ENCODE measurements around the gene RAB5IF. TPM values are rescaled to one million over a fixed set of nuclear protein-coding genes. Genes with fewer than 3 reads are reported as not detected.

Gene RAB5IF
- total and polyA plus RNA-seq, 2 of the 8 experiments (the other 6 are each of a cell fraction or from before 2014, with no cell fraction given): 95.5 to 148 TPM

DNA sequence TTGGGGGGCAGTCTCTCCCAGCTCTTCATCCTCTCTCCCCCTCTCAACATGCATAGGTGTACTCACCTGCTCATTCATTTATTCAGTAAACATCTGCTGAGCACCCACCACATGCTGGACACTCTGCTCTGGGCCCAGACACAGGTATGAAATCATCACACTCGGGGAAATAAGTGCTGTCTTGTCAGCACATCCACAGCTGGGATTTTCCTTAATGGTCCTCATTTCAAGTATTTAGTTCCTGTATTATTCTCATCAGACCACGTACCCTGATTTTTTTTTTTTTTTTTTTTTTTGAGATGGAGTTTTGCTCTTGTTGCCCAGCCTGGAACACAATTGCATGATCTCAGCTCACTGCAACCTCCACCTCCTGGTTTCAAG, 19.4 kb downstream of the RAB5IF start:
- Histone ChIP-seq H2BK12ac (ENCODE audit: low read depth, low read length) (no peak overlapping the region), H3K56ac (replicated peaks; ENCODE audit: insufficient read length, low read depth, low read length) (no peak overlapping the region), H2BK20ac (ENCODE audit: low read length) (no peak overlapping the region), H2BK120ac (replicated peaks; ENCODE audit: low read depth, low read length) (no peak overlapping the region), H3K27me3 (replicated peaks in 1 of 4; ENCODE audit: control insufficient read depth in 3 of 4, extremely low read depth in 1 of 4, insufficient read depth in 3 of 4, low read length in 3 of 4) (no peaks in the 10 kb centered on the region), H3K14ac (ENCODE audit: insufficient read length) (no peak overlapping the region), H2AK5ac (ENCODE audit: low read depth, low read length) (no peak overlapping the region), H2AFZ (ENCODE audit: low read length) (no peak overlapping the region), H3K9ac (replicated peaks in 1 of 4; ENCODE audit: extremely low read depth in 1 of 4, low read depth in 3 of 4, low read length in 3 of 4) (no peak overlapping the region), H3K79me2 (ENCODE audit: control insufficient read depth in 1 of 2, insufficient read depth in 2 of 2, low read length in 2 of 2) (no peaks in the 10 kb centered on the region), H3K79me1 (ENCODE audit: low read depth, low read length) (no peaks in the 10 kb centered on the region), H3K27ac (ENCODE audit: low read depth, low read length) (no peak overlapping the region), H4K91ac (replicated peaks; ENCODE audit: insufficient read length, low read length) (no peak overlapping the region), H4K5ac (ENCODE audit: insufficient read length, low read depth, low read length) (no peak overlapping the region), H3K4me3 (ENCODE audit: extremely low read depth in 1 of 4, insufficient read depth in 2 of 4, low read depth in 3 of 4, low read length in 4 of 4) (no peak overlapping the region), H3K4me2 (ENCODE audit: insufficient read depth in 1 of 2, low read depth in 2 of 2, low read length in 2 of 2) (no peak overlapping the region), H2BK15ac (ENCODE audit: low read length) (no peak overlapping the region), H3K18ac (ENCODE audit: extremely low read depth, low read length) (no peak overlapping the region), H3K9me3 (ENCODE audit: insufficient read depth in 2 of 2, low read depth in 1 of 2, low read length in 1 of 2) (no peaks in the 10 kb centered on the region), H4K20me1 (replicated peaks in 1 of 2; ENCODE audit: control insufficient read depth in 1 of 2, insufficient read depth in 2 of 2, low read length in 2 of 2) (no peaks in the 10 kb centered on the region), H4K8ac (ENCODE audit: extremely low read depth, insufficient read depth, low read length) (no peak overlapping the region), H2BK5ac (ENCODE audit: low read depth, low read length) (no peak overlapping the region), H3K23me2 (ENCODE audit: low read depth, low read length) (no peaks in the 10 kb centered on the region; the same call in 1 of the 2 replicates), H3K4me1 (replicated peaks in 1 of 4; ENCODE audit: control insufficient read depth in 3 of 4, insufficient read depth in 4 of 4, low read length in 3 of 4) (peaks cover 0 to 4% (median 1%) of the 10 kb centered on the region in 4 experiments; a peak in 3 of 7 replicates), H3K23ac (ENCODE audit: insufficient read length) (no peak overlapping the region), H3K4ac (replicated peaks; ENCODE audit: insufficient read length, low read depth, low read length) (no peak overlapping the region), H3K36me3 (ENCODE audit: control insufficient read depth in 2 of 4, insufficient read depth in 4 of 4, low read length in 3 of 4) (no peaks in the 10 kb centered on the region)
- DNase-seq (ENCODE audit: low read depth in 1 of 2, low spot score in 2 of 2) (no peak), FAIRE-seq (no peak)
- WGBS, 2 experiments (ENCODE audit: extremely low coverage in 1 of 2, insufficient coverage in 1 of 2, insufficient read length in 1 of 2, insufficient replicate concordance in 2 of 2, low coverage in 1 of 2, low lambda C conversion rate in 2 of 2, missing lambda C conversion rate in 1 of 2): 94% methylated on average over 2 of the region's 2 CpGs; no CpG with 5 or more reads in 1 of the 2 experiments
- TF ChIP-seq TEAD4 (IDR thresholded peaks at IDR 0.05; ENCODE audit: low read depth, low read length): no peak
- TF ChIP-seq GTF2F1 (IDR thresholded peaks at IDR 0.05; ENCODE audit: borderline replicate concordance, low read depth, low read length): no peak
- TF ChIP-seq EGR1 (IDR thresholded peaks at IDR 0.05; ENCODE audit: borderline replicate concordance, low read depth, low read length): no peak
- ChIA-PET CTCF (ENCODE audit: partially characterized antibody) (interaction anchor here (0.7 to 3.7 kb wide), 6 partner anchors 8 to 104 kb away, joined by 3 to 30 read pairs (median 6); no protein-coding TSS in a partner anchor), POLR2A (ENCODE audit: partially characterized antibody) (interaction anchor here (0.7 to 1.6 kb wide), 3 partner anchors 11 to 53 kb away, joined by 3 to 5 read pairs (median 4); no protein-coding TSS in a partner anchor)
